Measurements from ENCODE around the gene ADAT3. TPM values are rescaled to one million over a fixed set of nuclear protein-coding genes. Genes with fewer than 3 reads are reported as not detected.

The ADAT3 gene
- total and polyA plus RNA-seq, 7 donors: 0.33 to 17.4 (median 6.2) TPM

GRCh38 chr19:1863328-1863637 lies 41.9 kb upstream of the ADAT3 start, which contains the start of gene KLF16:
TSS of gene KLF16 (minus strand) at chr19:1863579. CDS start at chr19:1863497, 82 bp downstream.
- Histone ChIP-seq H3K4me3 (peak within 1 kb of the TSS; percentile 63 to 80 (median 78)), H3K27ac (peak within 1 kb of the TSS; percentile 84 to 91 (median 86)), H3K4me1 (peaks cover 0 to 53% (median 43%) of the 10 kb centered on the region in 4 donors), H3K27me3 (peaks cover 0 to 30% (median 5%) of the 10 kb centered on the region in 3 donors), H3K9me3 (no peaks in the 10 kb centered on the region), H3K36me3 (no peaks in the 10 kb centered on the region)
- WGBS, 2 donors: 0% methylated on average over 63 of the region's 63 CpGs
- DNase-seq: no peak
- TF ChIP-seq CTCF (IDR thresholded peaks at IDR 0.05): no peak
- peak in 2 of 4 donors; percentile 31 to 47 for TF ChIP-seq POLR2AphosphoS5 (IDR thresholded peaks at IDR 0.05)
- intact Hi-C loops (cut with DNase I): loop anchor here (5.0 kb wide), 1 partner anchor 234 kb away; the partner anchor contains the start of genes IZUMO4 and MOB3A

- WGBS, 2 donors: 1% methylated on average over 115 of the region's 115 CpGs
- intact Hi-C loops (cut with DNase I): loop anchor here (5.0 kb wide), 1 partner anchor 233 kb away; the partner anchor contains the start of genes IZUMO4 and MOB3A
- peak; percentile 94 for DNase-seq
- Histone ChIP-seq H3K4me1 (peaks cover 0 to 47% (median 38%) of the 10 kb centered on the region in 4 donors), H3K4me3 (peak overlapping the region; percentile 63 to 80 (median 78)), H3K27me3 (peaks cover 0 to 30% (median 3%) of the 10 kb centered on the region in 3 donors), H3K27ac (peak overlapping the region; percentile 84 to 91 (median 86)), H3K36me3 (no peaks in the 10 kb centered on the region), H3K9me3 (no peaks in the 10 kb centered on the region)
- peak in 1 of 4 donors; percentile 44 for TF ChIP-seq POLR2AphosphoS5 (IDR thresholded peaks at IDR 0.05)
- no peak for TF ChIP-seq EP300 (IDR thresholded peaks at IDR 0.05)
- no peak for TF ChIP-seq POLR2A (IDR thresholded peaks at IDR 0.05)
- TF ChIP-seq CTCF (IDR thresholded peaks at IDR 0.05): no peak
These were observed 41.3 kb upstream of the ADAT3 start for GRCh38 chr19:1863638-1864479.

- Histone ChIP-seq H3K27me3 (peaks cover 0 to 27% (median 0%) of the 10 kb centered on the region in 3 donors), H3K4me1 (peaks cover 0 to 39% (median 31%) of the 10 kb centered on the region in 4 donors), H3K36me3 (no peaks in the 10 kb centered on the region), H3K27ac (peak overlapping the region; percentile 84 to 91 (median 86)), H3K4me3 (peak overlapping the region; percentile 63 to 80 (median 78)), H3K9me3 (no peaks in the 10 kb centered on the region)
- intact Hi-C loops (cut with DNase I): loop anchor here (5.0 kb wide), 1 partner anchor 233 kb away; the partner anchor contains the start of genes IZUMO4 and MOB3A
- TF ChIP-seq CTCF (IDR thresholded peaks at IDR 0.05) (peak; percentile 26 to 79 (median 50)), POLR2A (IDR thresholded peaks at IDR 0.05) (no peak), EP300 (IDR thresholded peaks at IDR 0.05) (no peak), POLR2AphosphoS5 (IDR thresholded peaks at IDR 0.05) (no peak)
- peak; percentile 84 for DNase-seq
- 5% methylated on average over 52 of the region's 52 CpGs for WGBS, 2 donors
These were observed 40.6 kb upstream of the ADAT3 start for GRCh38 chr19:1864480-1865171.

- Histone ChIP-seq H3K4me3 (peak overlapping the region in 2 of 4 donors; percentile 80), H3K4me1 (peaks cover 0 to 32% (median 24%) of the 10 kb centered on the region in 4 donors), H3K27me3 (peaks cover 0 to 19% (median 0%) of the 10 kb centered on the region in 3 donors), H3K9me3 (no peaks in the 10 kb centered on the region), H3K36me3 (no peaks in the 10 kb centered on the region), H3K27ac (peak overlapping the region; percentile 84 to 91 (median 86))
- intact Hi-C loops (cut with DNase I): no loop called here
- DNase-seq: peak; percentile 68
- 82 to 89% methylated on average over 17 of the region's 17 CpGs for WGBS, 2 donors
- no peak for TF ChIP-seq POLR2AphosphoS5 (IDR thresholded peaks at IDR 0.05)
- TF ChIP-seq POLR2A (IDR thresholded peaks at IDR 0.05): no peak
- TF ChIP-seq CTCF (IDR thresholded peaks at IDR 0.05): no peak
- TF ChIP-seq EP300 (IDR thresholded peaks at IDR 0.05): no peak
These were observed 39.8 kb upstream of the ADAT3 start for GRCh38 chr19:1865172-1866010.

All from sigmoid colon (tissue), 7 donors.